H9 (cell line): ENCODE results near the gene SOCS3. TPM values are rescaled to one million over a fixed set of nuclear protein-coding genes. Genes with fewer than 3 reads are reported as not detected.

Source experiments
- DNase-seq: peaks from one replicate; pipeline ENCODE4 v3.0.0-alpha.2; 2017
- H2AFZ ChIP-seq: one replicate; pipeline ENCODE4 v1.6.1; 2013; ENCODE audit warnings: mild to moderate bottlenecking, low read length, control low read depth, moderate library complexity
- H2AK5ac ChIP-seq: 2 replicates; pipeline ENCODE4 v1.6.1; 2013; ENCODE audit warnings: low read length, control low read depth, mixed read lengths; ENCODE audit not compliant: insufficient read length
- H2BK120ac ChIP-seq: one replicate; pipeline ENCODE4 v1.6.1; 2013; ENCODE audit warnings: low read depth, mild to moderate bottlenecking, low read length, control low read depth, inconsistent platforms; ENCODE audit not compliant: poor library complexity, severe bottlenecking
- H2BK12ac ChIP-seq: 2 replicates; pipeline ENCODE4 v1.6.1; 2013; ENCODE audit warnings: low read length, control low read depth, mixed read lengths, low read depth; ENCODE audit not compliant: insufficient read length
- H2BK15ac ChIP-seq: 2 replicates; pipeline ENCODE4 v1.6.1; 2013; ENCODE audit warnings: low read depth, low read length, control low read depth
- H2BK20ac ChIP-seq: one replicate; pipeline ENCODE4 v1.6.1; 2013; ENCODE audit warnings: low read depth, mild to moderate bottlenecking, low read length, control low read depth, inconsistent platforms; ENCODE audit not compliant: poor library complexity, severe bottlenecking
- H2BK5ac ChIP-seq: 2 replicates; pipeline ENCODE4 v1.6.1; 2013; ENCODE audit warnings: low read length, control low read depth, mixed read lengths; ENCODE audit not compliant: insufficient read length
- H3K14ac ChIP-seq: 2 replicates; pipeline ENCODE4 v1.6.1; 2013; ENCODE audit warnings: low read length, control low read depth; ENCODE audit not compliant: insufficient read depth
- H3K18ac ChIP-seq: 2 replicates; pipeline ENCODE4 v1.6.1; 2013; ENCODE audit warnings: low read depth, mild to moderate bottlenecking, mixed read lengths, low read length, control low read depth; ENCODE audit not compliant: insufficient read length
- H3K23ac ChIP-seq: 2 replicates; pipeline ENCODE4 v1.6.1; 2013; ENCODE audit warnings: low read length, control low read depth, mixed read lengths, low read depth; ENCODE audit not compliant: insufficient read length
- H3K23me2 ChIP-seq: 2 replicates; pipeline ENCODE4 v1.6.1; 2013; ENCODE audit warnings: low read depth, mild to moderate bottlenecking, mixed read lengths, low read length, control low read depth; ENCODE audit not compliant: insufficient read length, poor library complexity, severe bottlenecking
- H3K27ac ChIP-seq: 2 replicates; pipeline ENCODE4 v1.5.1; 2013; ENCODE audit warnings: low read length, control low read depth, mixed read lengths, low read depth; ENCODE audit not compliant: insufficient read length
- H3K27me3 ChIP-seq: 2 replicates; pipeline ENCODE4 v1.6.1; 2013; ENCODE audit warnings: low read length, control low read depth, inconsistent platforms; ENCODE audit not compliant: insufficient read depth
- H3K4ac ChIP-seq: 2 replicates; pipeline ENCODE4 v1.6.1; 2013; ENCODE audit warnings: low read depth, mild to moderate bottlenecking, control low read depth, inconsistent platforms, low read length, moderate library complexity
- H3K4me1 ChIP-seq: 2 replicates; pipeline ENCODE4 v1.6.1; 2013; ENCODE audit warnings: low read length, control low read depth, inconsistent platforms; ENCODE audit not compliant: insufficient read depth
- H3K4me2 ChIP-seq: 2 replicates; pipeline ENCODE4 v1.6.1; 2013; ENCODE audit warnings: low read length, control low read depth, mixed read lengths; ENCODE audit not compliant: insufficient read length, insufficient read depth
- H3K56ac ChIP-seq: 2 replicates; pipeline ENCODE4 v1.6.1; 2013; ENCODE audit warnings: low read depth, mild to moderate bottlenecking, mixed read lengths, low read length, control low read depth; ENCODE audit not compliant: insufficient read length
- H3K79me1 ChIP-seq: 2 replicates; pipeline ENCODE4 v1.6.1; 2013; ENCODE audit warnings: low read depth, mild to moderate bottlenecking, moderate library complexity, low read length, control low read depth, inconsistent platforms; ENCODE audit not compliant: insufficient read depth, poor library complexity, severe bottlenecking
- H3K79me2 ChIP-seq: 2 replicates; pipeline ENCODE4 v1.6.1; 2013; ENCODE audit warnings: low read length, control low read depth, inconsistent platforms; ENCODE audit not compliant: insufficient read depth
- H3K9ac ChIP-seq: 2 replicates; pipeline ENCODE4 v1.6.1; 2013; ENCODE audit warnings: low read length, control low read depth, mixed read lengths; ENCODE audit not compliant: insufficient read length; ENCODE audit errors: extremely low read depth
- H3K9me3 ChIP-seq: one replicate; pipeline ENCODE4 v1.6.1; 2013; ENCODE audit warnings: low read depth, low read length, inconsistent platforms; ENCODE audit not compliant: control insufficient read depth
- H3T11ph ChIP-seq: one replicate; pipeline ENCODE4 v1.6.1; 2013; ENCODE audit warnings: mild to moderate bottlenecking, low read length, control low read depth, inconsistent platforms
- H4K20me1 ChIP-seq: one replicate; pipeline ENCODE4 v1.6.1; 2013; ENCODE audit not compliant: control insufficient read depth, insufficient read length, insufficient read depth
- H4K5ac ChIP-seq: 2 replicates; pipeline ENCODE4 v1.6.1; 2013; ENCODE audit warnings: low read depth, mild to moderate bottlenecking, mixed read lengths, low read length, control low read depth; ENCODE audit not compliant: insufficient read length
- H4K8ac ChIP-seq: replicated peaks from 2 replicates; pipeline ENCODE4 v1.6.1; 2013; ENCODE audit warnings: low read length, control low read depth, mixed read lengths, low read depth; ENCODE audit not compliant: insufficient read length
- H4K91ac ChIP-seq: 2 replicates; pipeline ENCODE4 v1.6.1; 2013; ENCODE audit warnings: low read depth, mild to moderate bottlenecking, moderate library complexity, mixed read lengths, low read length, control low read depth; ENCODE audit not compliant: insufficient read length
- H3K27ac Mint-ChIP-seq, 3 experiments: 2 replicates in 2 of 3; 3 replicates in 1 of 3; pipeline ENCODE4 v1.8.0; 2020 to 2021; ENCODE audit warnings: mixed read lengths in 3 of 3, mild to moderate bottlenecking in 1 of 3, moderate library complexity in 1 of 3
- H3K27me3 Mint-ChIP-seq: 2 replicates; pipeline ENCODE4 v1.8.0; 2021; ENCODE audit warnings: low read depth, mild to moderate bottlenecking, moderate library complexity, mixed read lengths
- H3K36me3 Mint-ChIP-seq, 3 experiments: 2 replicates in 2 of 3; 3 replicates in 1 of 3; pipeline ENCODE4 v1.8.0; 2020 to 2021; ENCODE audit warnings: low read depth in 3 of 3, mixed read lengths in 3 of 3; ENCODE audit not compliant: insufficient read depth in 1 of 3
- H3K4me1 Mint-ChIP-seq, 2 experiments: 2 replicates each; pipeline ENCODE4 v1.8.0; 2020; ENCODE audit warnings: mixed read lengths in 2 of 2
- H3K4me3 Mint-ChIP-seq, 2 experiments: 2 replicates in 1 of 2; 3 replicates in 1 of 2; pipeline ENCODE4 v1.8.0; 2020 to 2021; ENCODE audit warnings: mild to moderate bottlenecking in 2 of 2, mixed read lengths in 2 of 2, moderate library complexity in 1 of 2
- H3K9me3 Mint-ChIP-seq, 2 experiments: 2 replicates in 1 of 2; 3 replicates in 1 of 2; pipeline ENCODE4 v1.8.0; 2020; ENCODE audit warnings: mild to moderate bottlenecking in 2 of 2, mixed read lengths in 2 of 2, moderate library complexity in 1 of 2
- WGBS: extraction: QIAGEN DNeasy Blood & Tissue Kit; methylation state at CpG from one replicate; pipeline ENCODE4 v1.1.7; 2013; ENCODE audit warnings: missing lambda C conversion rate, low lambda C conversion rate, mixed read lengths; ENCODE audit not compliant: insufficient read length; ENCODE audit errors: extremely low coverage; 5-methylcytosine and 5-hydroxymethylcytosine counted together
- total RNA-seq: library from RNA; stranded (reverse); gene quantifications from 2 replicates; pipeline ENCODE4 v1.2.1, GENCODE V29; 2021
- TF ChIP-seq, protein P1 (sequence below): fragments of 200-600 bp; sonication (generic); conservative IDR thresholded peaks from 3 replicates; pipeline ENCODE4 v1.8.0; 2021; ENCODE audit warnings: antibody characterized with exemption, mild to moderate bottlenecking

SOCS3 gene
- total RNA-seq, 1 experiment from 2014 or later = 9.5 TPM

DNA sequence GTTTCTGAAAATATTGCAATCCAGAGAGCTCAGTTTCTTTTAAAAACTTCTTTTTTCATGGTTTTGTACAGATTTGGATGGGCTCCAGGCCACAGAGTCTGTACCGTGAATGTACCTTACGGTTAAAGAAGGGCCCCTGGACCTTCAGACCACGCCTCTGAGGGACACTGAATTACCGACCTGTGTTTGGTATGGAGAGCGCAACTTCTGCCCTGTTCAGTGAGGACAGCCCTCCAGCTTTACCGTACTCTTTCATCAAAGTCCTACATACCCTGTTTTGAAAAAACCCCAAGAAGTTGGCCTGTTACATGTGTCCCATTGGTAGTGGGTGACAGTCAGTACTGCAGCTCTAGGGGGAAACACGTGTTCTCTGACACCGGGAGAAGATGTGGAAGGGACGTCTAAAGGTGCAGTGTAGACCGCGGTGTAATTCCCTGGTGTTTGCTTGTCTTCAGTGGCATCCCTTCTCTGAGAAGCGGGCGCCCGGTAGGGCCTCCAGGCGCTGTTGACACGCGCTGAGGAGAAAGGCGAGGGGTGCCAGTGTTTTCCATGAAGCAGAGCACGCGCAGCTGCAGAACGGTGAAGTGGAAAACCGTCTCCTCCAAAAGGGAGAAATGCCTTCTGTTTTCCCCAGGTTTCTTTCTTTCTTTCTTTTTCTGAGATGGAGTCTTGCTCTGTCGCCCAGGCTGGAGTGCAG is 24.8 kb upstream of the SOCS3 start:
- Histone ChIP-seq H3K56ac (no peak overlapping the region), H3K79me1 (peaks cover 14% of the 10 kb centered on the region), H3T11ph (no peak overlapping the region), H3K27me3 (no peaks in the 10 kb centered on the region), H4K5ac (no peak overlapping the region), H4K20me1 (no peaks in the 10 kb centered on the region), H4K91ac (no peak overlapping the region), H3K14ac (no peak overlapping the region), H2BK5ac (no peak overlapping the region), H2BK12ac (no peak overlapping the region), H3K18ac (no peak overlapping the region), H2AFZ (no peak overlapping the region), H3K4me2 (no peak overlapping the region), H2BK20ac (no peak overlapping the region), H3K4ac (no peak overlapping the region), H3K79me2 (peaks cover 70% of the 10 kb centered on the region), H3K4me1 (peaks cover 12% of the 10 kb centered on the region), H3K9me3 (no peaks in the 10 kb centered on the region), H2AK5ac (no peak overlapping the region), H3K9ac (no peak overlapping the region), H3K27ac (no peak overlapping the region), H3K23ac (no peak overlapping the region), H2BK120ac (no peak overlapping the region), H4K8ac (no peak overlapping the region), H3K23me2 (no peaks in the 10 kb centered on the region), H2BK15ac (no peak overlapping the region)
- peaks cover 61 to 76% of the 10 kb centered on the region in 2 experiments for H3K4me1 Mint-ChIP-seq
- peak overlapping the region in 2 of 3 experiments; percentile 74 to 87; a peak in 5 of 7 replicates for H3K27ac Mint-ChIP-seq
- H3K9me3 Mint-ChIP-seq = no peaks in the 10 kb centered on the region
- DNase-seq = no peak
- H3K4me3 Mint-ChIP-seq = no peak overlapping the region
- TF ChIP-seq, protein P1, sequence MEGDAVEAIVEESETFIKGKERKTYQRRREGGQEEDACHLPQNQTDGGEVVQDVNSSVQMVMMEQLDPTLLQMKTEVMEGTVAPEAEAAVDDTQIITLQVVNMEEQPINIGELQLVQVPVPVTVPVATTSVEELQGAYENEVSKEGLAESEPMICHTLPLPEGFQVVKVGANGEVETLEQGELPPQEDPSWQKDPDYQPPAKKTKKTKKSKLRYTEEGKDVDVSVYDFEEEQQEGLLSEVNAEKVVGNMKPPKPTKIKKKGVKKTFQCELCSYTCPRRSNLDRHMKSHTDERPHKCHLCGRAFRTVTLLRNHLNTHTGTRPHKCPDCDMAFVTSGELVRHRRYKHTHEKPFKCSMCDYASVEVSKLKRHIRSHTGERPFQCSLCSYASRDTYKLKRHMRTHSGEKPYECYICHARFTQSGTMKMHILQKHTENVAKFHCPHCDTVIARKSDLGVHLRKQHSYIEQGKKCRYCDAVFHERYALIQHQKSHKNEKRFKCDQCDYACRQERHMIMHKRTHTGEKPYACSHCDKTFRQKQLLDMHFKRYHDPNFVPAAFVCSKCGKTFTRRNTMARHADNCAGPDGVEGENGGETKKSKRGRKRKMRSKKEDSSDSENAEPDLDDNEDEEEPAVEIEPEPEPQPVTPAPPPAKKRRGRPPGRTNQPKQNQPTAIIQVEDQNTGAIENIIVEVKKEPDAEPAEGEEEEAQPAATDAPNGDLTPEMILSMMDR = no peak
- H3K36me3 Mint-ChIP-seq = peaks cover 5 to 16% (median 13%) of the 10 kb centered on the region in 3 experiments; a peak in 6 of 7 replicates
- no CpG with 5 or more reads among the region's 23 CpGs for WGBS
- no peaks in the 10 kb centered on the region for H3K27me3 Mint-ChIP-seq
